DND-41 (cell line): ENCODE results near the gene RHBDF2.

Experiments
- CTCF ChIP-seq: IDR thresholded peaks from 2 replicates; pipeline ENCODE4 v1.5.1; 2012; ENCODE audit warnings: borderline replicate concordance, low read length, moderate library complexity, mild to moderate bottlenecking; ENCODE audit not compliant: poor library complexity, severe bottlenecking; ENCODE audit errors: extremely low read depth
- EZH2 ChIP-seq: IDR thresholded peaks from 3 replicates; pipeline ENCODE4 v1.6.1; 2012; ENCODE audit warnings: borderline replicate concordance, low read depth, mild to moderate bottlenecking, moderate library complexity, low read length, inconsistent platforms; ENCODE audit not compliant: severe bottlenecking

- TF ChIP-seq CTCF (no peak), EZH2 (no peak)
These were observed 47.4 kb upstream of the RHBDF2 start for GRCh38 chr17:76548378-76549214.
